Measurements from ENCODE around the gene AMELY.
"Not testable (repeated sequence)": the region's sequence is repeated elsewhere in the genome, so short reads cannot be mapped to it uniquely, and the experiment has no call there.

The AMELY gene

GRCh38 chrY:6909118-6909521 lies 2.4 kb downstream of the AMELY start:
- Histone ChIP-seq H3K36me3 (ENCODE audit: control insufficient read depth, insufficient read depth, low read length) (no peaks in the 10 kb centered on the region), H3K4me3 (ENCODE audit: low read length) (no peak overlapping the region), H3K27me3 (ENCODE audit: control insufficient read depth, insufficient read depth, low read length) (no peaks in the 10 kb centered on the region), H3K27ac (ENCODE audit: low read depth, low read length) (no peak overlapping the region), H3K4me1 (ENCODE audit: control insufficient read depth, insufficient read depth, low read length) (no peaks in the 10 kb centered on the region), H3K9ac (ENCODE audit: low read length) (no peak overlapping the region)

GRCh38 chrY:6908021-6908420 lies 3.5 kb downstream of the AMELY start:
- not testable (repeated sequence) for H3K27me3 ChIP-seq (ENCODE audit: control insufficient read depth, insufficient read depth, low read length); H3K27ac ChIP-seq (ENCODE audit: low read depth, low read length); H3K4me1 ChIP-seq (ENCODE audit: control insufficient read depth, insufficient read depth, low read length); H3K9ac ChIP-seq (ENCODE audit: low read length); H3K4me3 ChIP-seq (ENCODE audit: low read length); H3K36me3 ChIP-seq (ENCODE audit: control insufficient read depth, insufficient read depth, low read length)

- Histone ChIP-seq H3K9ac (ENCODE audit: low read length) (no peak overlapping the region), H3K4me1 (ENCODE audit: control insufficient read depth, insufficient read depth, low read length) (no peaks in the 10 kb centered on the region), H3K27me3 (ENCODE audit: control insufficient read depth, insufficient read depth, low read length) (no peaks in the 10 kb centered on the region), H3K27ac (ENCODE audit: low read depth, low read length) (no peak overlapping the region), H3K36me3 (ENCODE audit: control insufficient read depth, insufficient read depth, low read length) (no peaks in the 10 kb centered on the region), H3K4me3 (ENCODE audit: low read length) (no peak overlapping the region)
These were observed 4.0 kb downstream of the AMELY start for GRCh38 chrY:6907591-6907990.

- H3K4me3 ChIP-seq (ENCODE audit: low read length); H3K9ac ChIP-seq (ENCODE audit: low read length); H3K4me1 ChIP-seq (ENCODE audit: control insufficient read depth, insufficient read depth, low read length); H3K27ac ChIP-seq (ENCODE audit: low read depth, low read length); H3K36me3 ChIP-seq (ENCODE audit: control insufficient read depth, insufficient read depth, low read length); H3K27me3 ChIP-seq (ENCODE audit: control insufficient read depth, insufficient read depth, low read length): not testable (repeated sequence)
These were observed 9.4 kb downstream of the AMELY start for GRCh38 chrY:6902116-6902515.

GRCh38 chrY:6895236-6895635 lies 16.3 kb downstream of the AMELY start:
- Histone ChIP-seq H3K9ac (ENCODE audit: low read length) (no peak overlapping the region), H3K4me3 (ENCODE audit: low read length) (no peak overlapping the region), H3K4me1 (ENCODE audit: control insufficient read depth, insufficient read depth, low read length) (no peaks in the 10 kb centered on the region), H3K27ac (ENCODE audit: low read depth, low read length) (no peak overlapping the region), H3K27me3 (ENCODE audit: control insufficient read depth, insufficient read depth, low read length) (no peaks in the 10 kb centered on the region), H3K36me3 (ENCODE audit: control insufficient read depth, insufficient read depth, low read length) (no peaks in the 10 kb centered on the region)

GRCh38 chrY:6894496-6894895 lies 17.1 kb downstream of the AMELY start:
- no peaks in the 10 kb centered on the region for H3K36me3 ChIP-seq (ENCODE audit: control insufficient read depth, insufficient read depth, low read length)
- H3K27me3 ChIP-seq (ENCODE audit: control insufficient read depth, insufficient read depth, low read length), result no peaks in the 10 kb centered on the region
- no peak overlapping the region for H3K4me3 ChIP-seq (ENCODE audit: low read length)
- no peak overlapping the region for H3K27ac ChIP-seq (ENCODE audit: low read depth, low read length)
- H3K9ac ChIP-seq (ENCODE audit: low read length), result no peak overlapping the region
- no peaks in the 10 kb centered on the region for H3K4me1 ChIP-seq (ENCODE audit: control insufficient read depth, insufficient read depth, low read length)

- H3K27ac ChIP-seq (ENCODE audit: low read depth, low read length), result no peak overlapping the region
- H3K36me3 ChIP-seq (ENCODE audit: control insufficient read depth, insufficient read depth, low read length), result no peaks in the 10 kb centered on the region
- no peaks in the 10 kb centered on the region for H3K4me1 ChIP-seq (ENCODE audit: control insufficient read depth, insufficient read depth, low read length)
- H3K4me3 ChIP-seq (ENCODE audit: low read length), result no peak overlapping the region
- no peak overlapping the region for H3K9ac ChIP-seq (ENCODE audit: low read length)
- no peaks in the 10 kb centered on the region for H3K27me3 ChIP-seq (ENCODE audit: control insufficient read depth, insufficient read depth, low read length)
These were observed 62.2 kb downstream of the AMELY start for GRCh38 chrY:6849384-6849783.

- H3K9ac ChIP-seq (ENCODE audit: low read length); H3K27ac ChIP-seq (ENCODE audit: low read depth, low read length); H3K4me3 ChIP-seq (ENCODE audit: low read length); H3K4me1 ChIP-seq (ENCODE audit: control insufficient read depth, insufficient read depth, low read length); H3K36me3 ChIP-seq (ENCODE audit: control insufficient read depth, insufficient read depth, low read length); H3K27me3 ChIP-seq (ENCODE audit: control insufficient read depth, insufficient read depth, low read length): not testable (repeated sequence)
These were observed 68.9 kb downstream of the AMELY start for GRCh38 chrY:6842650-6843049.

Data from rectal smooth muscle tissue (tissue), 1 donor.